PFSK-1 (cell line): ENCODE data around the gene TMEM229B.

Source experiments
- FOXP2 ChIP-seq: optimal IDR thresholded peaks from 2 replicates; pipeline ENCODE3; 2011; ENCODE audit warnings: borderline replicate concordance, control low read depth, inconsistent platforms; ENCODE audit not compliant: insufficient read depth; ENCODE audit errors: extremely low read length, extremely low read depth
- POLR2AphosphoS5 ChIP-seq: IDR thresholded peaks from 2 replicates; pipeline ENCODE4 v1.6.1; 2012; ENCODE audit warnings: low read depth, mild to moderate bottlenecking, control low read depth, low read length, moderate library complexity
- SIN3A ChIP-seq: IDR thresholded peaks from 2 replicates; pipeline ENCODE4 v1.6.1; 2012; ENCODE audit warnings: mild to moderate bottlenecking, low read length, moderate library complexity, borderline replicate concordance; ENCODE audit not compliant: insufficient read depth
- TAF1 ChIP-seq: IDR thresholded peaks from 2 replicates; pipeline ENCODE4 v1.6.1; 2012; ENCODE audit warnings: low read length, control low read depth, borderline replicate concordance; ENCODE audit not compliant: insufficient read depth
- TF ChIP-seq, protein P1 (sequence below), 2 experiments: IDR thresholded peaks; 2 replicates each; pipeline versions ENCODE4 v1.6.1 to v1.8.0; 2011 to 2012; ENCODE audit warnings: low read depth in 2 of 2, low read length in 2 of 2, control low read depth in 1 of 2, inconsistent platforms in 1 of 2, mild to moderate bottlenecking in 1 of 2, moderate library complexity in 1 of 2; ENCODE audit not compliant: insufficient read depth in 1 of 2

Gene TMEM229B

DNA sequence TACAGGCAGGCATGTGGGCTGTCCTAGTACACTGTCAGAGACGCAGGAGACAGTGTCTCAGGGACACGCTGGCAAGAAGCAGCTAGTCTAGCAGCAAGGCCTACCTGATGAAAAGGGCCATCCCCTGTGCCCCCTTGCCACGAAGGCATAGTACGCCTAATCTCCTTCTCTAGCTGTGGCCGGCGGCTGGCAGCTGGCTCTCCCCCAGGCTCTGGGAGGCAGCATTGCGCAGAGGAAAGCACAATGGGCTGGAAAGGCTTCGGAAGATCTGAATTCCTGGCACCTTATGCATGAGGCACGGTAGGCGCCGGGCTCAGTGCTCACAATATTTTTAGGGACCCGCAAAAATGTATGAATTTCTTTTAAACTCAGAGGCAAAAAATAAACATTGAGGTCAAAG is 28.6 kb upstream of the TMEM229B start:
- no peak for TF ChIP-seq SIN3A
- TF ChIP-seq POLR2AphosphoS5, result no peak
- TF ChIP-seq, protein P1, sequence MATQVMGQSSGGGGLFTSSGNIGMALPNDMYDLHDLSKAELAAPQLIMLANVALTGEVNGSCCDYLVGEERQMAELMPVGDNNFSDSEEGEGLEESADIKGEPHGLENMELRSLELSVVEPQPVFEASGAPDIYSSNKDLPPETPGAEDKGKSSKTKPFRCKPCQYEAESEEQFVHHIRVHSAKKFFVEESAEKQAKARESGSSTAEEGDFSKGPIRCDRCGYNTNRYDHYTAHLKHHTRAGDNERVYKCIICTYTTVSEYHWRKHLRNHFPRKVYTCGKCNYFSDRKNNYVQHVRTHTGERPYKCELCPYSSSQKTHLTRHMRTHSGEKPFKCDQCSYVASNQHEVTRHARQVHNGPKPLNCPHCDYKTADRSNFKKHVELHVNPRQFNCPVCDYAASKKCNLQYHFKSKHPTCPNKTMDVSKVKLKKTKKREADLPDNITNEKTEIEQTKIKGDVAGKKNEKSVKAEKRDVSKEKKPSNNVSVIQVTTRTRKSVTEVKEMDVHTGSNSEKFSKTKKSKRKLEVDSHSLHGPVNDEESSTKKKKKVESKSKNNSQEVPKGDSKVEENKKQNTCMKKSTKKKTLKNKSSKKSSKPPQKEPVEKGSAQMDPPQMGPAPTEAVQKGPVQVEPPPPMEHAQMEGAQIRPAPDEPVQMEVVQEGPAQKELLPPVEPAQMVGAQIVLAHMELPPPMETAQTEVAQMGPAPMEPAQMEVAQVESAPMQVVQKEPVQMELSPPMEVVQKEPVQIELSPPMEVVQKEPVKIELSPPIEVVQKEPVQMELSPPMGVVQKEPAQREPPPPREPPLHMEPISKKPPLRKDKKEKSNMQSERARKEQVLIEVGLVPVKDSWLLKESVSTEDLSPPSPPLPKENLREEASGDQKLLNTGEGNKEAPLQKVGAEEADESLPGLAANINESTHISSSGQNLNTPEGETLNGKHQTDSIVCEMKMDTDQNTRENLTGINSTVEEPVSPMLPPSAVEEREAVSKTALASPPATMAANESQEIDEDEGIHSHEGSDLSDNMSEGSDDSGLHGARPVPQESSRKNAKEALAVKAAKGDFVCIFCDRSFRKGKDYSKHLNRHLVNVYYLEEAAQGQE (IDR thresholded peaks at IDR 0.05; ENCODE audit: insufficient read depth in 1 of 2, low read depth in 2 of 2, low read length in 2 of 2), result no peak
- no peak for TF ChIP-seq FOXP2
- TF ChIP-seq TAF1, result no peak

DNA sequence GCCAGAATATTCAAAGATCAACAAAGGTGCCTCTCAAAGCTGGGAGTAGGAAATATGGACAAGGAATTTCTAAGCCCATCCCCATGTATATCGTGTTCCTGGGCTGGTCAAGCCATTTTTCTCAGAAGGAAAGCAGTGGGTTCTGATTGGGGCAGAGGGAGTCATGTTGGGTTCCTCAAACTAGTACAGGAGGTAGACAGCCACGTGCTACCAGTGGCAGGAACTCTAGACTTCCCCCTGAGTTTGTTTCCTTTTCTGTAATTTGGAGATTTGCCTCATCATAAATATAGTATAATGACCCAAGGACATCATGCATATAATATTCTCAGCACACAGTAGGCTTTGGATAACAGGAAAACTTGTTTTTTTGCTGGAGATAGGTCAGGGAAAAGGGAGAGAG is 28.2 kb upstream of the TMEM229B start:
- TF ChIP-seq, protein P1 (IDR thresholded peaks at IDR 0.05; ENCODE audit: insufficient read depth in 1 of 2, low read depth in 2 of 2, low read length in 2 of 2), result no peak
- TF ChIP-seq TAF1 (no peak), POLR2AphosphoS5 (no peak), SIN3A (no peak), FOXP2 (no peak)

DNA sequence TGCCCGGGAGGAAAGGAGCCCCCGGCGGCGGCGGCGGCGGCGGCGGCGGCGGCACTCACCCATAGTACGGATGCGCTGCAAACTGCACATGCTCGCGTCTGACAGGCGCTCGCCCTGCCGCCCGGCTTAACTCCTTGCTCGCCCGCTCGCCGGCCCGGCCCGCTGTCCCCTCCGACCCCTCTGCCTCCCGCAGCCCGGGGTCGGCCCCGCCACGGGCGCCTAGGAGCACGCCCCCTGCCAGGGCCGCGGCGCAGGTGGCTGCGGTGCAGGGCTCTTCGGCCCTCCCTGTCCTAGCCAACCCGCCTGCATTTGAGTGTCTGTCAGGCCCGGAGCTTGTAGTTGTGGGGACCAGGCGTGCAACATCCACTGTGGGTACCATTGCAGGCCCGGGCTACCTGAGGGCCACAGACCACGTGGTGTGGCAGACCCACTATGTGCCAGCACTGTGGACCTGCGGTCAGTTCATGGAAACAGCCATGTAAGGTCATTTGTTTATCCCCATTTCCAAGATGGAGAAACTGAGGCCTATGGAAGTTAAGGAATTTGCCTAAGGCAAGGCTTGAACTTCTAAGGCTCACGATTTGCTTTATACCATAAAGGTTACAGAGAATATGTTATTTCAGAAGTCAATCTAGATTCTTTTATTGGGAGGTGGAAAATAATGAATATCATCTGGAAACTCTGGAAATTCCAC is 27.0 kb upstream of the TMEM229B start:
- TF ChIP-seq TAF1, result no peak

DNA sequence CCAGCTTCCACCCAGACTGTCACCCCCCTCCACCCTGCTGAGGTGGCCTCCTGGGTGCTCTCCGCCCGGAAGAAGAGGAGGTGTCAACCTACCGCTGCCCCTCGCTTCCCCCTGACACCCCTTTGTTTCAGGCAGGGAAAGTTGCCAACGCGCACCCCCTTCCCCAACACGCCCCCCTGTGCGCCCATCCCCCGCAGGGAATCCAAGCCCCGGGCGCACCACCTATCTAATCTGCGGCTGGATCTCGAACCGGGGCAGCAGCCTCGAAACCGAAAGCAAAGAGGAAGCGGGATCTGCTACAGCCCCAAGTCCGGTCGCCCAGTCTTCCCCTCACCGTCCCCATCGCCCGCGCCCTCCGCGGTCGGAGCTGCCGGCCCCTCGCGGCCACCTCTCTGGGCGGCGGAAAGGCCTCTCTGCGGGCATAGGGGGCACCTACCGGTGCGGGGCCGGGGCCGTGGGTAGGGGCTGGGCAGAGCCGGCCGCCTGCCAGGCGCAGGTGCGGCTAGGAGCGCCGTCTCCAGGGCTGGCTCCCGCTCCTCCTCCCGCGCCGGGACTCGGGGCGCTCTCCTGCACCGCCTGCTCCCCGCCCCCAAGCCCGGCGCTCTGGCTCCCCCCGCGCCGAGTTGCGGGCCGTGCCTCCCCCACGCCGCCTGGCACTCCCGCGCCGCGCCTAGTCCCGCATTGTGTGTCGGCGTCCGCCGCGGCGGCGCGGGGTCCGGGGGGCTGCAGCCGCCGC is 26.3 kb upstream of the TMEM229B start:
- TF ChIP-seq SIN3A, result no peak
- no peak for TF ChIP-seq TAF1
- TF ChIP-seq POLR2AphosphoS5, result no peak
- TF ChIP-seq FOXP2, result no peak
- TF ChIP-seq, protein P1 (IDR thresholded peaks at IDR 0.05; ENCODE audit: insufficient read depth in 1 of 2, low read depth in 2 of 2, low read length in 2 of 2), result no peak

DNA sequence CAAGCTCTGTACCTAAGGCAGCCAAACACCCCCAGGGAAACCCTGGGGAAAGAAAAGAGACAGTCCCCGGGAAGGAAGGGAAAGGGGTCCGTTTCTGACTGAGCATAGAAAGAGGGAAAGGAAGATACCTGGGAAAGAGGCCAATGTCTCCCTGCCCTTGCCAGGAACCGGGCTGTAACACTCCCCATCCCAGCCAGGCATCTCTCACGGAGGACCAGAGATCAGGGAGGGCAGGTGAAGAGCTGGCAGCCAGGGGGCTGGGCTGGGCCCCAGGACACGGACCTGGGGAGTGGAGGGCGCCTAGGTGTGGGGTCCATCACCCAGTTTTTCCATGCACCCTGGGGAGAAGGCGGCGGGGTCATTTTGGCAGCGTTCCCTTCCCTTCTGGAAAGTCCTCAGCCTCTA is 25.7 kb upstream of the TMEM229B start:
- TF ChIP-seq, protein P1 (IDR thresholded peaks at IDR 0.05; ENCODE audit: insufficient read depth in 1 of 2, low read depth in 2 of 2, low read length in 2 of 2), result no peak
- TF ChIP-seq TAF1 (no peak), FOXP2 (no peak), SIN3A (no peak), POLR2AphosphoS5 (no peak)
